Endothelial cell of hepatic sinusoid (primary cell): ENCODE results near the gene DMC1.

Experiments used
- in situ Hi-C: cut with HindIII; loops from 2 replicates; pipeline ENCODE4 v1.10.0; 2017; ENCODE audit warnings: low sequenced_read_pairs

Gene DMC1

DNA sequence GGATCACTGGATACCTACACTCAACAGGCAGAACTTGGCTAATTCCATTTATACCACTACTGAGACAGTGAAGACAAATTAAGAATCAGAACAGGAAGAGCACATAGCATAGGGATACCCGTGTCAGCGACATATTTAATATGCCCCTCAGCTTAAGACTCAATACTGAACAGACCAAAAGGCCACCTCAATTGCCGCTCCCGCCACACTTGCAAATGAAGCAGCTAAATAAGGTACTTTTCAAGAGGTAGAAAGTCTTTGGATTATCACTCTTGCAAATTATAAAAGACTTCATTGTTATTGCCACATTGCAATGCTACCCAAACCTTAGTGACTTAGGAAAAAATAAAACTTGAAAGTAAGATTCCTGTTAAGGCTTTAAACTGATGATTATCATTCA, 67.0 kb downstream of the DMC1 start:
- in situ Hi-C loops = no loop called here

DNA sequence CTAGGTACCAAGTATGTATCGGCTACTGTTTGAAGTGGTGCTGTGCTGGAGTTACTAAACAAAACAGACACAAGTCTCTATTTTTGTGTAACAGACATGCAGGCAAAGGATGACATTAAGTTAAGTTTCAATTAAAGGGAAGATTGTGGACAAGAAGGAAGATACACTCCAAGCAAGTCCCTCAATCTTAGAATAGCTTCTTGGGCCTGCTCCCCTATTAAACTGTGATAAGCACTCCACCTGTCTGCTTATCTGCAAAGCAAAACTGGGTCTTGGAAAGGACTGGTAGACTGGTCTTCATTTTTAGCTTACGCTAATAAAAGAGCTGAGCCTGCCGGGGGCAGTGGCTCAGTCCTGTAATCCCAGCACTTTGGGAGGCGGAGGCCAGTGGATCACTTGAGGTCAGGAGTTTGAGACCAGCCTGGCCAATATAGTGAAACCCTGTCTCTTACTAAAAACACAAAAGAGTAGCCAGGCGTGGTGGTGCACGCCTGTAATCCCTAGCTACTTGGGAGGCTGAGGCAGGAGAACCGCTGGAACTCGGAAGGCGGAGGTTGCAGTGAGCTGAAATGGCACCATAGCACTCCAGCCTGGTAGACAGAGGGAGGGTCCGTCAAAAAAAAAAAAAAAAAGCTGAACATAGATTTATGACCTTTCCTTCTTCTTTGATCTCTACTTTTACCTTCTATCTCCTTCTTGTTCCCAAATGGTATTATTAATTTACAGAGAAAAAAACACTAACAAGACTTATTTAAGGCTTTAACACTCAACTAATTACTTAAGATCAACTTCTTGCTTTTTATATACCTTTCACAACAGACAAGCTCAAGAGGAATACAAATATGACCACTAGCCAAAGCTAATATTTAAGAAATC, 67.9 kb downstream of the DMC1 start:
- in situ Hi-C loops = no loop called here

- in situ Hi-C loops = no loop called here
Observed at GRCh38 chr22:38497869-38498268, 72.1 kb downstream of the DMC1 start.

DNA sequence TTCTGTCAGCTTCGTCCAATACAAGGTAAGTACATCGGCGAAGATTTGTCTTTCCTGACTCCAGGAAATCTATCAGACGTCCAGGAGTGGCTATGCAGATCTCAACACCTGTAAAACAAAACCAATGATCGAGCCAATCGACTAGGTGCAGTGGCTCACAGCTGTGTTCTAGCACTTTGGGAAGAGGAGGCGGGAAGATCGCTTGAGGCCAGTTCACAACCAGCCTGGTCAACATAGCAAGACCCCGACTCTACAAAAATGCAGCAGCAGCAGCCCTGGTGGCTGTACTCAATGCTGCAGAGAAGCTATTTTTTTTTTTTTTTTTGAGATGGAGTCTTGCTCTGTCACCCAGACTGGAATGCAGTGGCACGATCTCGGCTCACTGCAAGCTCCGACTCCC, 75.0 kb downstream of the DMC1 start:
- in situ Hi-C loops = loop anchor here (5.0 kb wide), 1 partner anchor 62 kb away; no protein-coding TSS in a partner anchor

DNA sequence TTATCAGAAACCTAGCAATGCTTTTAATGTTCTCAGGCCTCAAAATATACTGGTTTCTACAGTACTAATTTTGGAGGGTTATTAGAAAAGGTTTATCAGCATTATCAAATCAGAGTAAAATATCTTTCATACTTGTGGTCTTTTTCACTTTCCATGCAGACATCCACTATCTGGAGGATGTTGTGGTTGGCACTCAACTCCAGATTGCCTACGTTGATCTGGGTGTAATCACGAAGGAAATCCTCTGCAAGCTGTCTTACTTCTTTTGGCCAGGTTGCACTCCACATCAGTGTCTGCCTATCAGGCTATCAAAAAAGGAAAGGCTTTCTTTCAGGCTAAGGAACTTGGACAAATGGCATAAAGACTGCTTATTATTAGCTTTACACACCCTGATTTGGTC, 75.5 kb downstream of the DMC1 start:
- in situ Hi-C loops = loop anchor here (5.0 kb wide), 1 partner anchor 63 kb away; no protein-coding TSS in a partner anchor

- in situ Hi-C loops = loop anchor here (5.0 kb wide), 1 partner anchor 65 kb away; no protein-coding TSS in a partner anchor
Observed at GRCh38 chr22:38491707-38492348, 78.2 kb downstream of the DMC1 start.

- in situ Hi-C loops = loop anchor here (5.0 kb wide), 1 partner anchor 66 kb away; no protein-coding TSS in a partner anchor
Observed at GRCh38 chr22:38490915-38491314, 79.1 kb downstream of the DMC1 start.

GRCh38 chr22:38490475-38490874, 79.5 kb downstream of the DMC1 start:
- in situ Hi-C loops = loop anchor here (5.0 kb wide), 1 partner anchor 67 kb away; no protein-coding TSS in a partner anchor

GRCh38 chr22:38489561-38490145, 80.3 kb downstream of the DMC1 start:
- in situ Hi-C loops = loop anchor here (5.0 kb wide), 1 partner anchor 68 kb away; no protein-coding TSS in a partner anchor

GRCh38 chr22:38489142-38489541, 80.8 kb downstream of the DMC1 start:
- in situ Hi-C loops = no loop called here

- in situ Hi-C loops = no loop called here
Observed at GRCh38 chr22:38487946-38488345, 82.0 kb downstream of the DMC1 start.

DNA sequence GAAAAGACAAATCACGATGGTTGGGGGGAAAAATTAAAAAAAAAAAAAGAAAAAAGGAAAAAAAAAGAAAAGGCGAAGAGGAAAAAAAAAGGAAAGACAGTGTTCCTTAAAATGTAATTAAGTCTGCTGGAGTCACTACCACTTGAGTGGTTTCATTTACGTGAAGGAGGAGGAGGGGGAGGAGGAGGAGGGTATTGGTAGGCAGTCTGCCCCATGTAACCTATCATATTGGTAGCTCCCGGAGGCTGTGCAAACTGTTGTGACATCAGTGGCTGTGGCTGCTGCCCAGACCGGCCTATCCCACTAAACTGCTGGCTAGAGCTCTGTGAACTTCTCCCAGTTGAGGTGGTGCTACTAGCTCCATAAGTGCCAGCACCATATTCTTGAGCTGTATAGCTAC, 84.2 kb downstream of the DMC1 start:
- in situ Hi-C loops = no loop called here

DNA sequence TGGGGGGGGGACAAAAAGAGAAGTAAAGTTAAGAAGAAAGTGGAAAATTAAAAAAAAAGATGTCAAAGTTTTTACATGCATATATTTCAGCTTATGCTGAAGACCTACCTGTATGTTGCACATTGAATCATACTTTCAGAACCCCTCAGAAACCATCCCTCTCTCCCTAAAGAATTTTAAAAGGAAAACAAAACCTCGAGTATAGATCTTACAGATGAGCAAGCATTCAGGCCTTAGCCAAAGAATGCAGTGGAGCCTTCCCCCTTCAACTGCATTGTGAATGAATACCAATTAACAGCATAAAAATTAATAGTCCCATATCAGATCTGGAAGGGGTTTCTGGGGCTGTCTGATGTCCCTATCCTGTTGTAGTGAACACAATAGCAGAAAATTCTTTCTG, 85.7 kb downstream of the DMC1 start:
- in situ Hi-C loops = no loop called here

DNA sequence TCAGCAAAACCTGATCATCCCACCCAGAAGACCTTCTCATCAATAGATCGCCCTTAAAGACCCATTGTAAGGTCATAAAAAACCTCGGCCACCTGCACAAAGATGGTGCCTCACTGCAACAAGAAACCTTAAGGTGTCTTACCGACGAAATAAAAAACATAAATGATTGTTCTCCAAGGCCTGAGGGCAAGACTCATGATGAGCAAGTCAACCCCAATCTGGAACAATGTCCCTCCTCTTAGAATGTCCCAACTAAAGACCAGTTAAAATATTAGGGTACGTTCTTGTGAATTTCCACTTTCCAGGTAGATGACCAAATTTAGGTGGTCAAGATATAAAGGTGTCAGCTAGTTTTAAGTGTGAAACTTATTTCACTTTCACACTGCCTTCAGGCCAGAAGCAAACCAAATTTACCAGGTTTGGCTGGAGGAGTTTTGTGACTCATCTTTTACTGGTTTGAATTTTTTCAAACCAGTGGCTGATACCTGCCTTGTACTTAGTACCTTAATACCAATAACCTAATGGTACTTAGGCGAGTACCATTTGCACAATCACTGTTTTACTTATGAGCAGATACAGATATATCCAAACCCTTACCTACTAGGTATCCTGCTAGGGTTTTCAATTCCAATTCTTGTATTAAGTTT, 87.2 kb downstream of the DMC1 start:
- in situ Hi-C loops = no loop called here

- in situ Hi-C loops = no loop called here
Observed at GRCh38 chr22:38481871-38482332, 88.1 kb downstream of the DMC1 start.

DNA sequence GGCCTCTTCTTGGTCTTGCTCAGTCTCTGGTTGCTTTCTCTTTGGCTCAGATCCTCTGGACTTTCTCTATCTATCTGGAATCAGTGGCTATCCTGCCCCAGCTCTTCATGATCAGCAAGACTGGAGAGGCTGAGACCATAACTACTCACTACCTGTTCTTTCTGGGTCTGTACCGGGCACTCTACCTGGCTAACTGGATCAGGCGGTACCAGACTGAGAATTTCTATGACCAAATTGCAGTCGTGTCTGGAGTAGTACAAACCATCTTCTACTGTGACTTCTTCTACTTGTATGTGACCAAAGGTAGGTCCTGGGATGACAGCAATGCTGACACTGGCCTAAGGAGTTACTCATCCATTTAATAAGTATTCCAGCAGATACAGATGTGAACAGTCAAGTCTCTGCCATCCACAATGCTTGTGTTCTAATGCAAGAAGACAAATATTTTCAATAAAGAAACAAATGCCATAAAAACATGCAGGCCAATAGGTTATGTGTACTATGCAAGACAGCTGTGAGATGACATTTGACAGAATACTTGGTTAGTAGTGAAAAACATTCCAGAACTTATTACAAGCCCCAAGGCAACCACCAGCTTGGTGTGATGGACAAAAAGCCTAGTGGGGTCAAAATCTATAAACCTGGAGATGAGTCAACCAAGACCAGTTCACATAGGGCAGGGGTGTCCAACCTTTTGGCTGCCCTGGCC, 88.7 kb downstream of the DMC1 start:
- in situ Hi-C loops = no loop called here

- in situ Hi-C loops = no loop called here
Observed at GRCh38 chr22:38479096-38479837, 90.7 kb downstream of the DMC1 start.

GRCh38 chr22:38477585-38477984, 92.4 kb downstream of the DMC1 start:
- in situ Hi-C loops = no loop called here

DNA sequence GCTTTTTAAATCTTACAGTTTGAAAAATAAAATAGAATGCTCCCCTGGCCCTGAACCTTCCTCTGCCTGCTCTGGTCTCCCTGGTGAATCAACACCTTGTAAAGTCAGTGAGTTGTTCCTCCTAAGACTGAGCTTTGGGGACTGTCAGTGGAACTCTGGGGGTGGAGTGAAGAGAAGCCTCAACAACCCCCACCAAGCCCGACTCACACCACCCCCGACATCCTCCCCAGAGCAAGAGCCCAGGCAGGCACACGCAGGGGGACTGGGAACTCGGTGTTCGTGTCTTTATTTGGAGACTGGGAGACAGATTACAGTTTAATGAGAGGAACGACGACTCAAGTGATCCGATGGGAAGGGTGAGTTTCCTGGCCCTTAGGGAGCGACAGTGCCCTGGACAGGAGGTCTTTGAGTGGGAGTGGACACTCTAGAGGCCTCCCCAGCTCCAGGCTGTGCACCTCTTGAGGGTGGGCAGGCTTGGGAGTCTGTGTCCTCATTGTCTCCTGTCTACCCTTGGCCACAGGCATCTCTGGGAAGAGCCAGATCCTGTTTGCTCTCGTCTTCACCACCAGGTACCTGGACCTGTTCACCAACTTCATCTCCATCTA, 95.9 kb downstream of the DMC1 start:
- in situ Hi-C loops = no loop called here
